Activated CD4-positive, alpha-beta T cell treated with anti-CD3 and anti-CD28 coated beads, Interleukin-10, Interleukin-2, amounts not matched to agents 100 ng/mL and 50 ng/mL, durations not matched to agents 16 hours and 8 hours (primary cell): ENCODE results near the gene ZFYVE28.

Experiments
- DNase-seq: peaks from one replicate; pipeline ENCODE4 v3.0.0-alpha.2; 2020

The ZFYVE28 gene

DNA sequence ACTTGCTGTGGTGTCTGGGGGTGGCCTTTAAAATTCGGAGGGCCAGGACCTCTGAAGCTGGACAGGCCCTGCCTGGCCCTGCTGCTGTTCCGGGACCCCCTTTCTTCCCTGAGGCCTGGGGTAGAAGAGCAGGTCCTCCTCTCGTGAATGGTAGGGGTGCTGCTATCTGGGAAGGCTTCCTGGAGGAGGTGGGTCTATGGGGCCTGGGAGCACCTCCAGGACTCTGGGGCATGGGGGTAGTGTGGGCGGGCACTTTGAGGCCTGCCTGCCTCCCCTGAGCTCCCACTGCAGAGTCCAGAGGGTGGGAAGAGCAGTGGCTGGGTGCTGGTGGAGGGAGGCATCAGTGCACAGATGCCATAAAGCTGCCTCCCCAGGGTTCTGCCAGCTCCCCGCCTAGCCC lies 151.6 kb downstream of the ZFYVE28 start:
- no peak for DNase-seq

DNA sequence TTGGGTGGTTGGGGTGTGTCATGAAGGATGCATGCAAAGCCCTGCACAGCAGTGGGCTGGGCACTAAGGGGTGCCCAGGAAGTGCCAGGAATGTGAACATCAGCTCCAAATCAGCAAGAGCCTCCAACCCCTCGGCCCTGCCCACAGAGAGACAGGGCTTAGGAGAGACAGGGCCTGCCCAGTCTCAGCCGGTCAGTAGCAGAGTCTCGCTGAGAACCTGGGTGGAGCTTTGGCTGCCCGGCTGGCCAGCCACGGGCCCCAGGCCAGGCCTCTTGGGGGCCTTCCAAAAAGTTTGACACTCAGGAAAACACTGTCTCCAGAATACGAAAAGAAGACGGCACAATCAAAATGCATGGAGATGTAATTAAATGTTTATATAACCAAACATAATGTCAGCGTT lies 152.3 kb downstream of the ZFYVE28 start:
- no peak for DNase-seq

DNA sequence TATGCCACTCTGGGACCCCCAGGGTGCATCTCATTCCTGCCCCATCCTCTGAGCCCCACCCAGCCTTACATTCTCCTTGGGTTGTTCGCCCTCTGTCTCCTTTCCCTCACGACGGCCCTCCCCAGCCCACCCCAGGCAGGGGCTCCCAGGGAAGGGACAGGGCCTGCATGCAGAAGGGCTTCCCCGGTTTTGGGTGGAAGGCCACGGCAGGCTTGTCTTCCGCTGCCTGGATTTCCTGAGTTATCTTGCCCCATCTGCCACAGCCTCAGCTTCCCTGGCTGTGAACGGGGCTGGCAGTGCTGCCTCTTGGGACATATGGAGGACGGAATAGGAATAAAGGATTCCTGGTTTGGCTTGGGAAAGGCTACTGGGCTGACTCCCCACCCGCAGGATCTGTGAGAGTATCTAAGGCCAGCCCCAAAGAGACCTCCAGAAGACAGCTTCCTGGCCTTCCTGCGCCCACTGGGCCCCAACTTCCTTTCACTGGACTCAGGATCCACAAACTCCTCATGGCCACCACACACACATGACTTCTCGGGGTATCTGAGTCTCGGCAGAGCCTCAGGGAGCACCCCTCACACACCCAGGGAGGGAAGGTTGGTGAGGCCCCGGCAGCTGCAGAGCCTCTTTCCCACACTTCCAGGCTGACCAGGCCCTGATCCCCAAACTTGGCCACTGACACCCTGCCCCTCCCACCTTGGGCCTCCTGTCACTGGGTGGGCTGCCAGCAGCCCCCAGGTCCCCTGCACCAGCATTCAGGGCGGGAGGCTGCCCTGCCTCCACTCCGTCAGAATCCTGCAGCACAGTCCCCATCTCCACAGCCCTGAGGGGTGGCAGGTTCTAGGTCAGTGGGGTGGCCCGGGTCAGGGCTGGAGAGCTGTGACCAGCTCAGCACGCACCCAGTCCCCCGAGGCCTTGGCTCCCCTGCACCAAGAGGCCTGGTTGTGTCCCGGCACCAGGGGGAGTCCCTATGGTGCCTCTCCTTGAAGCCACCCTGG lies 153.0 kb downstream of the ZFYVE28 start:
- no peak for DNase-seq

DNA sequence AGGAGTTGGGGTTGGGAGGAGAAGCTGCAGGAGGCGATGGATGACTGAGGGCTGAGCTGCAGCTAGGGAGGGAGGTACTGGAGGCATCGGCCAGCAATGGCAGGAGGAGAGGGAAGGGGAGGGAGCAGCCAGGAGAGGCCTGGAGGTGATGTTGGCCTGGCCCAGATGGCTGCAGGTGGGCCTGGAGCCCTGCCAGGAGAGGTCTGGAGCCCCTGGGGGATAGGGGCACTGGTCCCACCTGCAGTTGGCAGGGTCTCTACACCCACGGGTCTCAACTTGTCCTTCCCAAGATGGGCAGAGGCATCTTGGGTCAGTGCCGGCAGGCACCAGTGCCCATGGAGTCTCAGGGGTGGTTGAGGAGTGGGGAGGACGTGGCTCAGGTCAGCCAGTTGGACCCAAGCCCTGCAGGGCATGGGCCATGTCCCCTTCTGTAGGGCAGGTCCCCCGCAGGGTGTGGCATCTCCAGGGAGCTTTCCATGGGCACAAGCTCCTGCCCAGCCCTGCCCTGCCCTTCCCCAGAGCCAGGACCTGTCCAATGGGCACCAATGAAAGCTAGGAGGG lies 153.9 kb downstream of the ZFYVE28 start:
- DNase-seq: no peak

DNA sequence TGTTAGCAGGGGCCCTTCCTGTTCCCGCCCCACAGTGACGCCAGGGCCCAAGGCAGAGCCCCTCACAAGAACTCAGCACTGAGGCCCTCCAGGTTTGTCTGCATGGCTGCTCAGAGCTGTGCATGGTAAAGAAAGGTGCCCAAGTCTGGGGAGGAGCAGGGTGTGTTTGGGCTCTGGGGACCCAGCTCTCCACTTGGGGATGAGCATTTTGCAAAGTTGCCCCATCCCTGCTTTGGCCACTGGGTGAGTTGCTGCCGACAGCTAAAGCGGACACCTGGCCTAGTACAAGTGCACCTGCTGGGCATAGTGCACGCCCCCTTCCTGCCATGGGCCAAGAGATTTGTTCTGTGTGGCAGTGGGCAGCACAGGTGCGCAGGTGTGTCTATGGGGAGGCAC lies 154.5 kb downstream of the ZFYVE28 start:
- no peak for DNase-seq

DNA sequence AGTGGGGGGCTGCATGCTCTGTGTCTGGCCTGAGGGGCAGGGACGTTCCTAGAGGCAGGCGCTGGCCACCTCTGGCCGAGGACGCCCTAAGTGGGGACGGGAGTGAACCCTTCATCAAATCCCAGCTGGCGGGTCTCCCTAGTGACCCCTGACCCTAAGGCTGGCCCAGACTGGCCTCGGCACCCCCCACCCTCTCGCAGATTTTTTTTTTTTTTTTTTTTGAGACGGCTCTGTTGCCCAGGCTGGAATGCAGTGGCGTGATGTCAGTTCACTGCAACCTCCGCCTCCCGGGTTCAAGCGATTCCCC lies 155.5 kb downstream of the ZFYVE28 start:
- DNase-seq: no peak

DNA sequence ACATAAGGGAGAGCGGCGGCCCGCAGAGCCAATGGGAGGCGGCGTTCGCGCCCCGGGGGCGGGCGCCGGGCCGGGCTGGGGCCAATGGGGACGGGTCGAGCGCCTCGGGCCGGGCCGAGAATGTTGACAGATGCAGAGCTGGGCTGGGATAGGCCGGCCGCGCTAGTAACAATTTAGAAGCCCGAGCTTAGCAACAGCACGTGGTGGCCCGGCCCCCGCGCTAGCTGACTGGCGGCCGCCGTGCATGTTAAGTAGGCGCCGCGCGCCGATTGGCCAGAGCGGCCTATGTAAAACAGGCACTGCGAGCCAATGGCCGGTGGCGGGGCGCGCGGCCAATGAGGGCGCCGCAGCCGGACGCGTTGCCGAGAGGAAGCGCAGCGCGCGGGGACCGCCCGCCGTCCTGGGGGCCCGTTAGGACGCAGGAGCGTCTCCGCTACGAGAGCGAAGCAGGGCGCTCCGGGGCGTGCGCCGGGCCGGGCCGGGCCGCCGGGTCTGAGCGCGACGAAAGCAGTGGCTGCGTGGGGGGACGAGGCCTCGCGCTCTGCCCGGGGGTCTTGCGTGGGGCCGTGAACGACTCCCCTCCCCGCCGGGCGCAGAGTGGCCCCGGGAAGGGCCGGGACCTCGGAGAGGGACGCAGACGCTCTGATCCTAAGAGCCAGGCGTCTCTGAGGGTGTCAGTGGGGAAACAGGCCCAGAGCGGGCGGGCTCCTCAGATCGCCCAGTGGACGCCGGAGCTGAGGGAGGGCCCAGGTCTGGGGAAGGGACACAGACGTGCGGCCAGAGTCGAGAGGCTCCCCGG lies 156.1 kb downstream of the ZFYVE28 start:
- peak; percentile 99 for DNase-seq

DNA sequence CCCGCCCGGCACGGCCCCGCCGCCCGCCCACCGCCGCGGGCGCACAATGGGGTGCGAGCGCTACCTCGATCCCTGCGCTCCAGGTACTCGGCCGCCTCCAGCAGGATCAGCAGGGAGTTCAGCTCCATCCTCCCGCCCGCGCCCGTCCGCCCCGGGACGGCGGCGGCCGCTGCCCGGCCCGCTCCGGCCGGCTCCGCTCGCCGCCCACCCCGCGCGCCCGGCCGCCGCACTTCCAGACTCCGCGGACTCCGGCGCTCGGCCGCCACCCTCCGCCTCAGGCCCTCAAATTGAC lies 156.6 kb downstream of the ZFYVE28 start, which contains the start of gene MXD4:
Gene MXD4, minus strand, starts transcription at position 257 of the 292 bp plus-strand sequence. Its CDS starts 129 bp downstream, at position 128.
- no peak for DNase-seq

DNA sequence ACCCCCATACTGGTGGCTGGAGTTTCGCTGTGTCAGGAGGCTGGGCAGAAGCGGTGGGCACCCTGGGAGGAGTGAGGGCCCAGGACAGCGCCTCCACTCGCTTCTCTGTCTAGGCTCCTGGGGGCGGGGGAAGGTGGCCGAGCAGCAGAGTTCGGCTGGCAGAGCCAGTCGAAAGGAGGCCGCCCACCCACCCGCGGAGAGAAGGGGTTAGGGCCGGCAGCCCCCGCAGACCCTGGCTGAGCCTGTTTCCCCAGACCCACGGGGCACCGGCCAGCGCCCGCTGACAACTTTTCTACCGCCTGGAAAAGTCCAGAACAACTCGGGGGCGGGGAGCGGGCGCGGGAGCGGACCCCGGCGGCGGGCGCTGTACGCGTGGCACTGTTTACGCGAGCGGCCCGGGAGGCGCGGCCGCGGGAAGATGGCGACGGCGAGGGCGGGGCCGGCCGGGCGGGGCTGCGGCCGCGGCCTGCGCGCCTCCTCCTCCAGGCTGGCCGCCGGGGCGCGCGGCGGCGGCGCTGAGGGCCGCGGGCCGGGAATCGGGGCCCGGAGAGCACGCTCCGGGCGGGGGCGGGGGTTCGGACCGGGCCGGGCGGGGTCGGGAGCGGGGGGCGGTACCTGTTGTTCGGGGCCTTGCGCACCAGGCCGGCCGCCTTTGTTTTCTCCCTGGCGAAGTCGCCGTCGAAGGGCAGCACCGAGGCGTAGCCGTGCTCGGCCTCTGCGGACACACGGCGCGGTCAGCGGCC lies 157.2 kb downstream of the ZFYVE28 start:
- peak; percentile 56 for DNase-seq

DNA sequence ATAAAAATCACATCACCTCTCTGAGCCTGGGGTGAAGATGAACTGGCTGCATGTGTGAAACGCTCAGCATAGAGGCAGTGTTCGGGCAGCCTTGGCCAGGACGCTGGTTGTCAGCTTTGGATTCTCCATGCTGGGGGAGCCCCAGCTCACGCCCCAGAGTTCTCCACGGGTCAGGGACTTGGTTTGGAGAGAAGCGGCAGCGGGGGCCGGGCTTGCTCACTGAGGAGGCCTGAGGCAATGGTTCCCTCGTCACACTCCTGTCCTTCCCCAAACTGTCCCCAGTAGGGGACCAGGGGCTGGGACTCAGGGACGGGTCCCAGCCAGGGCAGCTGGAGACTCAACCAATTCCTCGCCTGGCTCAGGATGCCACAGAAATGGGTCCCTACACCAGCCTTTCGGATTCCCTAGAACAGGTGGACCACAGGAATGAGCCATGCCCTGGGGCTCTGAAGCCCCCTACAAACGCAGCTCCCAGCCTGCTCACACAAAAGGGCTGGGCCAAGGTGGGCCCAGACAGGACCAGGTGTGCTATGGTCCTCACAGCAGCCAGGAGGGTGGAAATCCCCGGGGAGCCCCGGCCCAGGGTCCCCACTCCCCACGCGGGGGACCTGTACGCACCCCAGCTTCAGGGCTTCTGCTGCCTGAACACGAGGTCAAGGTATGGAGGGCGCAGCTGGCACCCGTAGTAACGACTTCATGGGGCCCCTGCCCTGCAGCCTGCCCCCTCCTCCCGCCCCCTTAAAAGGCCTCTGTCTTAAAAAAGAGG lies 157.9 kb downstream of the ZFYVE28 start:
- DNase-seq: no peak

DNA sequence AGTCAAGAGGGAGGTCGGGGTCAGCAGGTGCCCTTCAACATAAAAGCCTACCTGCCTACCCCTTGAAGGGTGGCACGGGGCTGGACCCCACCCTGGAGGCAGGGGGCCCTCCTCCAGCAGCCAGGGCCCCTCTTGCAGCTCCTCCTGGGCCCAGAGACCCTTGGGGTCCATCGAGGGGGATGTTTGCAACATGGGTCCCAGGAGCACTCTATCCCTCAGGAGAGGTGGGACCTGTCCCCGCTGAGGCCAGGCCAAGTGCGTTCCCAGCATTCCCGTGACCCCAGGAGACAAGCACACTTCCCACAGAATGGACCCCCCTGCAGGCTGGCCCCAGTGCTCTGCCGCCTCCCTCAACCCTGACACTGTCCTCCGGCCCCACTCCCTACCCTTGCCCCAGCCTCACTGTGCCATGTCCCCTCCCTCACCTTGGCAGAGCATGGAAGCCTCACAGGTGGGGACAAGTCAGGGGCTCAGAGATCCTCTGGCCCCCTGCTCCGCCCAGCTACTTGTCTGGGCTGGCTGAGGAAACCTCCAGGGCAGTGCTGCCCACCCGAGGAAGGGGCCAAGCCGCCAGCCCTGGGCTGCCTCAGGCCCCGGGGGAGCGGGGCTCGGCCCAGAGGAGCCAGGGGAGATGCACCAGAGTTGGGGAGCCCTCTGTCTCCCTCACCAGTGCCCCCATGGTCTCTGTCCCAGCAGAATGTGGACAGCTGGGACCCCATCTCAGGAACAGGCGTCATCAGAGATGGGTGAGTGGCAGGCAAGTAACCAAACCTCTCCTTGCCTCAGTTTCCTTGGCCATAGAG lies 158.7 kb downstream of the ZFYVE28 start:
- DNase-seq: no peak

DNA sequence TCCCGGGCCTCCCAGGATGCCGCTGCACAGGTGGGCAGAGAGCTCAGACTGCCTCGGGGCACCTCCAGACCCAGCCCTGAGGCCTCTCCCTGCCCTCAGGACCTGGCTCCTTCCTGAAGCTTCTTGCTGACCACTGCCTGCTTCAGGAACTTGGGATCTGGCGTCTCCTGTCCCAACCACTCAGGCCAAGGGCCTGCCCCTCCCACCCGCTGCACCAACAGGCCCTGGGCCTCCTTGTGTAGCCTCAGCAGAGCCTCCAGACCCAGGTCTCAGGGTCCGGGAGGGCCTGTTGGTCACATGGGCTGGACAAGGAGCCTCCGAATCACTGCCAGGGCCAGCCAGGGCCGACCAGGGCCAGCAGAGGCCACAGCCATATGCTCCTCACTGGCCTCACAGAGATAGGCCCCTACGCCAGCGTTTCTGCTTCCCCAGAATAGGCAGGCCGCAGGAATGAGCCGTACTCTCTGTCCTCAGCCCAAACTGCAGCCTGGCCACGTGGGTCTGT lies 159.4 kb downstream of the ZFYVE28 start:
- no peak for DNase-seq

DNA sequence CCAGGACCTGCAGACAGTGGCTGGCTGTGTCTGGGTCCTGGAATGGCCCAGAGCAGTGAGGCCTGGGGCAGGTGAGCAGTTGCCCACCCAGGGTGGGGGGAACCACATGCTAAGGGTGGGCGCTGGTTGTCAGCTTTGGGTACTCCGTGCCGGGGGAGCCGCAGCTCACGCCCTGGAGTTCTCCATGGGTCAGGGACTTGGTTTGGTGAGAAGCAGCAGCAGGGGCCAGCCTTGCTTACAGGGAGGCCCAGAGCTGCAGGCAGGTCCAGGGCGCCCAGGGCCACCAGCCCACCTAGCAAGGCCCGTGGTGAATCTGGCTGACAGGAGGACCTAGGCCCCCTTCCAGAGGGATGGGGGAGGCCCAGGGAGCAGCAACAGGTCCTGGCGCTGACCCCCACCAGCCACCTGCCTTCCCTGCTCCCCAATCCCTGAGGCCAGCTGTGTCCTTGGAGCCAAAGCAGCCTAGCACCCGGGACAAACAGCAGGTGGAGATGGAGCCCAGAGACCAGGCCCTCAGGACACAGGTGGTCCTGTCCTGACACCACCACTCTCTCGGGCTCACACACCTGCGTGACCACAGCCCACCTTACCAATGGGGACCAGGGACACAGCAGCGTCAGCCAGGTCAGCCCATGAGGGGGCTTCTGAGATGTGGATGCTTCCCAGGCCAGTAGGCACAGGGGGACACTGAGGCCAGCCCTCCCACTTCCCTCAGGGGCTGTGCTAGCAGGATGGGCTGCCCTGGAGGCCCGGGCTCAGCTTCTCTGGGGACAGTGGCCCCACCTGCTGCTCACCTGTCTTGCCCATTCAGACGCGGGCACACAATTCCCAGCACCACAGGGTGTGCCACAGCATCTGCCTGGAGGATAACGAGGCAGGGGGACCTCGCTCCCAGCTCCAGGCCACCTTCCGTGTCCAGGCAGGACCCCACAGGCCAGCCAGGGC lies 160.1 kb downstream of the ZFYVE28 start:
- DNase-seq: no peak

DNA sequence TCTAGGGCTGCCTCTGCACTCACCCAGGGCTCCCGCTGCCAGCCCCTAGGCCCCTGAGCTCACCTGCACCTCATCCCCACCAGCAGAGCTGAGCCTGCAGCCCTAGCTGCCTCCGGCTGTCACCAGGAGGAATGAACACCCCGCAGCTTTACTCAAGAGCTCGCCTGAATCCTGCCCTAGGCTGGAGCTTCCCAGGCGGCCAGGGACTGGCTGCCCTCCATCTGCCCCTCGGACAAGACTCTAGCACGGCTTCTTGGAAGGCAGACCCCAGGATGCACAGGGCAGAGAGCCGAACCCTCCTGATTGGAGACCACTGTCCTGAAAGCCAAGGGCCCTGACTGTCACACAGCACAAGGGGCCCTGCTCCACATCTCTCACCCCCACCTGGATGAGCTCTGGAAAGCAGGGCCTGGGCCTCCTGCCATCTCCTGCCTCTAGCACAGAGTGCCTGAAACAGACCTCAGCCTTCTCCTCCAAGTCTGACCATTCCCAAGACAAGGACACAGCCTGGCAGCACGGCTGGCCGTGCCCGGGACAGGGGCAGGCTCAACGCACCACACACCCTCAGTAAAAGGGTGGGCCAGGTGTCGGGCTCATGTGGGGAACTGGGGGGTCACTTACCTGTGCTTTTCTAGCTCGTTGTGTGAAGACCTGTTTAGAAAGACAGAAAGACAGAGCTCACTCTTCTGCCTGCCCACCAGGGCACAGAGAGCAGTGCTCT lies 160.9 kb downstream of the ZFYVE28 start:
- DNase-seq: no peak

DNA sequence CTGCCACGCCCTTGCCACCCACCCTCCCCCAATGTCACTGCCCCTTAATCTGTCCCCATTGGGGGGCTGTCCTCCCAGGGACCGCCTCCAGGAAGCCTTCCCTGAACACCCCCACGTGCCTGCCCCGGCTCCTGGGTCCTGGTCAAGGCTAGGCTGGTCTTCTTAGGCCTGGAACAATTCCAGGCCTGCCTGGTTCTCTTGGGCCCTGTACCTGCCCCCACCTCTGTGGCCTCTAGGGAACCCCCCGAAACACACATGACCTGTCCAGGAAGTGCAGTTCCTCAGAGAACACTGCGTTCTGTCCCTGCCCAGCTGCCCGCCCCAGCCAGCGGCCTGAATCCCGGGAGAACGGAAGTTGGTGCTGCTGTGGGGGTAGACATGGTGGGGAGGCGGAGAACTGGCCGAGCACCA lies 161.7 kb downstream of the ZFYVE28 start:
- no peak for DNase-seq

DNA sequence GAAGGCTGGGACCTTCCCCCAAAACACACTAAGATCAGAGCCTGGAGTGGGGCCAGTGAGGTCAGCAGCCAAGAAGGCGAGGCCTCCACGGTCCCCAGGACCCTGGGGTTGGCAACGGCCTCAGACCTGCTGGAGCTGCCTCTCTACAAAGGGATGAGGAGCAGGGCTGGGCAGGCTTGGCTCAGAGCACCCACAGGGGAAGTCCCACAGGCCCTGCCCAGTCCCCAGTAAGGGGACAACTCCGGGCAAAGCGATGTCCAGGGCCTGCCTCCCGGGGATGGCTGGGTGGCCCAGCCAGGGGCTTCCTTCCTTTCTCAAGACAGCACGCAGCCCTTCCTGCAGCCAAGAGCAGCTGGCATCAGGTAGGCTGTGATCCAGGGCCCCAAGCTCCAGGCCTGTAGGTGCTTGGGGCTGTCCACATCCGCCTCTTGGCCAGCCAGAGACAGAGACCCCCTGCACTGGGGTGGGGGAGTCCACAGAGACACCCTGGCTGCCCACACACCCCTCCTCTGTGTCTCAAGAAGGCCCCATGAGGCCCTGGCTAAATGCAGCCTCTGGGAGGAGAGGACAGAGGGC lies 162.2 kb downstream of the ZFYVE28 start:
- no peak for DNase-seq

DNA sequence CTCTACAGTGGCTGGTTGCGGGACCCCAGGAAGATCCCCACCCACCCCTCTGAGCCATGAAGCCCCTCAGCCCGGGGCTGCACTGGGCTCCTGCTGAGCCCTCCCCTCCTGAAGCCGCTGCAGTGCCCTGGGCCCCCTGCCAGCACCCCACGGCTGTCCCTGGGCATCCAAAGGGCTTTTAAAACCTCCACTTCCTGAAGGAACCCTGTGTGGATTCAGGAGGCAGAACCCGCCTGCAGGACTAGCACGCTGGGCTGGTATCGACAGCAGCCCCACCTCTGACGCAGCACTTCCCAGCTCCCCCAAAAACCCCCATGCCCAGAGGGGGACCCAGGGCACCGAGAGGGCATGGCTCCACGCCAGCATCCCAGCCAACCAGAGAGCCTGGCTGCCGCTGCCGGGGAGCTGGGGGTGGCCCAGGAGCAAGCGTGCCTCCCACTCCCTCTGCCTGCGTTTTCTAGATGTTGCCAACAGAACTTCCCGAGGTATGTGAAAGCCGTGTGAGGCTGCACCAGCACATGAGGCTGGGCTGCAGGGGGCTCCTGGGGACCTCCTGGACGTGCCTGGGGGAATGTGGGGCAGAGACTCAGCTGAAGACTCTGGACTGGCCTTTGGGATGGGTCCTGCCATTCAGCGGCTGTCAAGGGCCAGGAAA lies 162.8 kb downstream of the ZFYVE28 start:
- DNase-seq: no peak
